Measurements from ENCODE around the gene CFAP161.

GRCh38 chr15:81098349-81098748 lies 35.7 kb upstream of the CFAP161 start:
- TF ChIP-seq CHD2 (IDR thresholded peaks at IDR 0.05; ENCODE audit: low read length, partially characterized antibody) (no peak), PBX3 (IDR thresholded peaks at IDR 0.05) (no peak), SIN3A (IDR thresholded peaks at IDR 0.05; ENCODE audit: borderline replicate concordance, low read depth, low read length) (no peak), MEF2A (IDR thresholded peaks at IDR 0.05; ENCODE audit: borderline replicate concordance, low read depth) (no peak), EZH2phosphoT487 (IDR thresholded peaks at IDR 0.05; ENCODE audit: borderline replicate concordance, low read depth) (no peak), CTCF (IDR thresholded peaks at IDR 0.05) (no peak), EP300 (IDR thresholded peaks at IDR 0.05; ENCODE audit: borderline replicate concordance in 1 of 2, low read depth in 1 of 2, low read length in 1 of 2) (no peak), ZBTB33 (IDR thresholded peaks at IDR 0.05; ENCODE audit: borderline replicate concordance, low read depth) (no peak), GATA2 (CRISPR knock-in tag; IDR thresholded peaks at IDR 0.05) (no peak), NRF1 (IDR thresholded peaks at IDR 0.05; ENCODE audit: low read depth, low read length) (no peak), USF2 (IDR thresholded peaks at IDR 0.05; ENCODE audit: borderline replicate concordance, low read depth, low read length) (no peak), MAX (IDR thresholded peaks at IDR 0.05; ENCODE audit: low read depth) (no peak)

Data from SK-N-SH (cell line).